ENCODE results near the gene ECE2. TPM values are rescaled to one million over a fixed set of nuclear protein-coding genes. Genes with fewer than 3 reads are reported as not detected.

The ECE2 gene
- total RNA-seq, 1 donor from 2014 or later = not detected

- no peak for DNase-seq (ENCODE audit: low spot score, unreplicated experiment)
- Mint-ChIP-seq H3K4me3 (ENCODE audit: low read depth) (no peak overlapping the region), H3K27ac (no peak overlapping the region), H3K4me1 (ENCODE audit: low read depth) (no peaks in the 10 kb centered on the region), H3K36me3 (ENCODE audit: insufficient read depth) (no peaks in the 10 kb centered on the region), H3K9me3 (ENCODE audit: low read depth) (no peaks in the 10 kb centered on the region), H3K27me3 (peaks cover 31% of the 10 kb centered on the region)
- TF ChIP-seq CTCF (IDR thresholded peaks at IDR 0.05; ENCODE audit: unreplicated experiment) = no peak
These were observed 15.4 kb downstream of the ECE2 start for GRCh38 chr3:184291044-184291737.

DNA sequence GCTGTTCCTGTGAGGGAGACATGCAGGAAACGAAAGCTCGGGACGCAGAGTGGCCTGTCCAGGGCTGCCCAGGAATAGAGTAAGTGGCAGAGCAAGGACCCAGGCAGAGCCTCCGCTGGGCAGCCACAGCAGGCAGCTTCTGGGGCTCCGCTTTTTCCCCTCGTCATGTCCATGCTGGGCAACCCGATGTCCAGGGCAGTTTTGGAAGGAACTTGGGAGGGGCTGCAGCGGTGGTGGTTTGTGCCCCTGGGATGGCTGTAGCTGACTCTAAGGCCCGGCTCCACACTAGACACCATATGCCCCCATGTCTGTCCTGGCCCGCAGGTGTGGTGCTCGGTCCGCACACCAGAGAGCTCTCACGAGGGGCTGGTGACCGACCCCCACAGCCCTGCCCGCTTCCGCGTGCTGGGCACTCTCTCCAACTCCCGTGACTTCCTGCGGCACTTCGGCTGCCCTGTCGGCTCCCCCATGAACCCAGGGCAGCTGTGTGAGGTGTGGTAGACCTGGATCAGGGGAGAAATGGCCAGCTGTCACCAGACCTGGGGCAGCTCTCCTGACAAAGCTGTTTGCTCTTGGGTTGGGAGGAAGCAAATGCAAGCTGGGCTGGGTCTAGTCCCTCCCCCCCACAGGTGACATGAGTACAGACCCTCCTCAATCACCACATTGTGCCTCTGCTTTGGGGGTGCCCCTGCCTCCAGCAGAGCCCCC is 16.1 kb downstream of the ECE2 start:
- peaks cover 26% of the 10 kb centered on the region for H3K27me3 Mint-ChIP-seq
- no peak overlapping the region for H3K27ac Mint-ChIP-seq
- H3K4me1 Mint-ChIP-seq (ENCODE audit: low read depth) = no peaks in the 10 kb centered on the region
- DNase-seq (ENCODE audit: low spot score, unreplicated experiment) = no peak
- TF ChIP-seq CTCF (IDR thresholded peaks at IDR 0.05; ENCODE audit: unreplicated experiment) = no peak
- H3K9me3 Mint-ChIP-seq (ENCODE audit: low read depth) = no peaks in the 10 kb centered on the region
- H3K36me3 Mint-ChIP-seq (ENCODE audit: insufficient read depth) = no peaks in the 10 kb centered on the region
- H3K4me3 Mint-ChIP-seq (ENCODE audit: low read depth) = no peak overlapping the region

- Mint-ChIP-seq H3K9me3 (ENCODE audit: low read depth) (no peaks in the 10 kb centered on the region), H3K36me3 (ENCODE audit: insufficient read depth) (peaks cover 4% of the 10 kb centered on the region), H3K27me3 (peaks cover 11% of the 10 kb centered on the region), H3K4me1 (ENCODE audit: low read depth) (peaks cover 12% of the 10 kb centered on the region), H3K4me3 (ENCODE audit: low read depth) (no peak overlapping the region), H3K27ac (no peak overlapping the region)
- TF ChIP-seq CTCF (IDR thresholded peaks at IDR 0.05; ENCODE audit: unreplicated experiment) = no peak
- no peak for DNase-seq (ENCODE audit: low spot score, unreplicated experiment)
These were observed 19.9 kb downstream of the ECE2 start for GRCh38 chr3:184295771-184296170.

GRCh38 chr3:184296616-184297015 is 20.8 kb downstream of the ECE2 start:
- Mint-ChIP-seq H3K27me3 (peaks cover 11% of the 10 kb centered on the region), H3K36me3 (ENCODE audit: insufficient read depth) (peaks cover 7% of the 10 kb centered on the region), H3K9me3 (ENCODE audit: low read depth) (no peaks in the 10 kb centered on the region), H3K4me1 (ENCODE audit: low read depth) (peaks cover 12% of the 10 kb centered on the region), H3K4me3 (ENCODE audit: low read depth) (no peak overlapping the region), H3K27ac (peak overlapping the region; percentile 37)
- DNase-seq (ENCODE audit: low spot score, unreplicated experiment) = no peak
- TF ChIP-seq CTCF (IDR thresholded peaks at IDR 0.05; ENCODE audit: unreplicated experiment) = no peak

GRCh38 chr3:184298759-184299487 is 23.1 kb downstream of the ECE2 start, which contains the start of gene PSMD2:
Gene PSMD2 (plus strand): TSS chr3:184299241. CDS start chr3:184299267, 26 bp downstream.
- Mint-ChIP-seq H3K27me3 (peaks cover 5% of the 10 kb centered on the region), H3K36me3 (ENCODE audit: insufficient read depth) (peaks cover 13% of the 10 kb centered on the region), H3K4me1 (ENCODE audit: low read depth) (peaks cover 12% of the 10 kb centered on the region), H3K9me3 (ENCODE audit: low read depth) (no peaks in the 10 kb centered on the region), H3K4me3 (ENCODE audit: low read depth) (peak within 1 kb of the TSS; percentile 96), H3K27ac (peak within 1 kb of the TSS; percentile 94)
- TF ChIP-seq CTCF (IDR thresholded peaks at IDR 0.05; ENCODE audit: unreplicated experiment) = no peak
- peak; percentile 97 for DNase-seq (ENCODE audit: low spot score, unreplicated experiment)

Measured in progenitor cell of endocrine pancreas (in vitro differentiated cells).